Vagina (tissue), 2 donors: ENCODE measurements around the gene MGLL.

Experiments
- CTCF ChIP-seq, 3 experiments: fragments of 450-650 bp in 2 of 3; fragments of 200-600 bp in 1 of 3; sonication (generic) in 1 of 3; IDR thresholded peaks; one replicate each; pipeline ENCODE4 v1.5.1; 2017 to 2019; ENCODE audit warnings: antibody characterized with exemption in 3 of 3, mild to moderate bottlenecking in 2 of 3, moderate library complexity in 2 of 3
- POLR2A ChIP-seq, 2 donors: fragments of 450-650 bp; IDR thresholded peaks; one replicate each; pipeline ENCODE4 v1.6.1; 2017; ENCODE audit warnings: antibody characterized with exemption in 2 of 2, mild to moderate bottlenecking in 2 of 2, moderate library complexity in 2 of 2
- POLR2AphosphoS5 ChIP-seq, 2 donors: sonication (generic); formaldehyde crosslinking; IDR thresholded peaks; one replicate each; pipeline ENCODE4 v1.9.0; 2017; ENCODE audit warnings: antibody characterized with exemption in 2 of 2, mild to moderate bottlenecking in 2 of 2, low read depth in 1 of 2; ENCODE audit not compliant: insufficient read depth in 1 of 2

GRCh38 chr3:127763816-127764215 lies 58.5 kb downstream of the MGLL start:
- TF ChIP-seq CTCF (IDR thresholded peaks at IDR 0.05) (no peak), POLR2AphosphoS5 (IDR thresholded peaks at IDR 0.05; ENCODE audit: insufficient read depth in 1 of 2, low read depth in 1 of 2) (no peak), POLR2A (IDR thresholded peaks at IDR 0.05) (no peak)
